PC-3 (cell line): ENCODE results near the gene PMPCB.

ENCODE experiments used
- CTCF ChIP-seq: fragments of 300-600 bp; sonication (generic); conservative IDR thresholded peaks from 2 replicates; pipeline ENCODE4 v1.5.1; 2017; ENCODE audit warnings: antibody characterized with exemption, low read depth, mild to moderate bottlenecking, low read length
- EZH2 ChIP-seq: fragments of 300-600 bp; sonication (generic); IDR thresholded peaks from one replicate; pipeline ENCODE4 v1.6.1; 2017; ENCODE audit warnings: antibody characterized with exemption, mild to moderate bottlenecking, low read length; ENCODE audit not compliant: unreplicated experiment
- EZH2phosphoT487 ChIP-seq: fragments of 300-600 bp; sonication (generic); IDR thresholded peaks from 2 replicates; pipeline ENCODE4 v1.6.1; 2018; ENCODE audit warnings: mild to moderate bottlenecking, antibody characterized with exemption, low read length, borderline replicate concordance

- no peak for TF ChIP-seq CTCF
- no peak for TF ChIP-seq EZH2
- no peak for TF ChIP-seq EZH2phosphoT487
These were observed 10.4 kb downstream of the PMPCB start for GRCh38 chr7:103307503-103308231.
